H1 (cell line): ENCODE results near the gene IGLL1. TPM values are rescaled to one million over a fixed set of nuclear protein-coding genes. Genes with fewer than 3 reads are reported as not detected.

Experiments
- HDAC6 ChIP-seq: IDR thresholded peaks from one replicate; pipeline ENCODE4 v1.7.1; 2012; ENCODE audit warnings: low read depth, mild to moderate bottlenecking, inconsistent platforms, low read length, moderate library complexity
- ZNF274 ChIP-seq: IDR thresholded peaks from 2 replicates; pipeline ENCODE4 v1.7.0; 2012; ENCODE audit warnings: low read length, borderline replicate concordance; ENCODE audit errors: extremely low read depth
- polyA plus RNA-seq, 7 experiments: library from polyadenylated mRNA; depleted of rRNA in 3 of 7; stranded (reverse) in 5 of 7; unstranded in 2 of 7; fragments of >200 nt in 5 of 7; fragments of 200-250 nt in 2 of 7; gene quantifications; 1 replicate in 5 of 7; 2 replicates in 1 of 7; 4 replicates in 1 of 7; pipeline versions ENCODE4 v1.2.1 to v1.2.3, GENCODE V29; 2011 to 2013; ENCODE audit warnings: missing spikeins in 2 of 7, mixed read lengths in 2 of 7
- total RNA-seq: library from RNA; stranded (reverse); fragmentation: NEBNext Ultra II Directional; extraction: Animal tissue kit (Norgen Biotek cat#: 25700); gene quantifications from 2 replicates; pipeline ENCODE4 v1.2.1, GENCODE V29; 2021
- TF ChIP-seq, protein P1 (sequence below): IDR thresholded peaks from 2 replicates; pipeline ENCODE4 v1.6.1; 2012; ENCODE audit warnings: inconsistent platforms
- TF ChIP-seq, protein P2 (sequence below): fragments of 300-600 bp; sonication (generic); IDR thresholded peaks from 2 replicates; pipeline ENCODE4 v1.7.1; 2012; ENCODE audit warnings: low read length, moderate library complexity, mild to moderate bottlenecking, inconsistent platforms; ENCODE audit not compliant: insufficient replicate concordance

The IGLL1 gene
- total and polyA plus RNA-seq, 2 of the 8 experiments (the other 6 are each of a cell fraction or from before 2014, with no cell fraction given): not detected

DNA sequence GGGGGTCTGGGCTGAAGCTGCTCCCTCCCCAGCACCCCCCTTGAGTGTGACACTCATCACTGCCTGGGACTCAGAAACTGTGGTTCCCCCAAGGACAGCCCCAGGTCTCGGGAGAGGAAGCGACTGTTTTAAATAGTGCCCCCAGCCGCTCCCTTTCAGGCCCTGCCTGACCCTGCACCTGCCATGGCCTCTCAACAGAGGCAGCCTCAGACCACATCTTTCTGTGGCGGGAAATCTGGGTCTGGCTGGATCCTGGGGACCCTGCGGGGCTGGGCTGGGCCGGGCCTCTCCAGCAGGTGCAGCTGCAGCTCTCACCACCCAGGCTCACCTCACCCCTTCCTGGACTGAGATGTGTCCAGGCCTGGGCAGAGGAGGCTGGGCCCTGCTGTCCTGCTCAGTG, 3.7 kb upstream of the IGLL1 start (continued):
- TF ChIP-seq, protein P1, sequence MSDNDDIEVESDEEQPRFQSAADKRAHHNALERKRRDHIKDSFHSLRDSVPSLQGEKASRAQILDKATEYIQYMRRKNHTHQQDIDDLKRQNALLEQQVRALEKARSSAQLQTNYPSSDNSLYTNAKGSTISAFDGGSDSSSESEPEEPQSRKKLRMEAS: no peak
- TF ChIP-seq ZNF274 (no peak), HDAC6 (no peak)
- TF ChIP-seq, protein P2, sequence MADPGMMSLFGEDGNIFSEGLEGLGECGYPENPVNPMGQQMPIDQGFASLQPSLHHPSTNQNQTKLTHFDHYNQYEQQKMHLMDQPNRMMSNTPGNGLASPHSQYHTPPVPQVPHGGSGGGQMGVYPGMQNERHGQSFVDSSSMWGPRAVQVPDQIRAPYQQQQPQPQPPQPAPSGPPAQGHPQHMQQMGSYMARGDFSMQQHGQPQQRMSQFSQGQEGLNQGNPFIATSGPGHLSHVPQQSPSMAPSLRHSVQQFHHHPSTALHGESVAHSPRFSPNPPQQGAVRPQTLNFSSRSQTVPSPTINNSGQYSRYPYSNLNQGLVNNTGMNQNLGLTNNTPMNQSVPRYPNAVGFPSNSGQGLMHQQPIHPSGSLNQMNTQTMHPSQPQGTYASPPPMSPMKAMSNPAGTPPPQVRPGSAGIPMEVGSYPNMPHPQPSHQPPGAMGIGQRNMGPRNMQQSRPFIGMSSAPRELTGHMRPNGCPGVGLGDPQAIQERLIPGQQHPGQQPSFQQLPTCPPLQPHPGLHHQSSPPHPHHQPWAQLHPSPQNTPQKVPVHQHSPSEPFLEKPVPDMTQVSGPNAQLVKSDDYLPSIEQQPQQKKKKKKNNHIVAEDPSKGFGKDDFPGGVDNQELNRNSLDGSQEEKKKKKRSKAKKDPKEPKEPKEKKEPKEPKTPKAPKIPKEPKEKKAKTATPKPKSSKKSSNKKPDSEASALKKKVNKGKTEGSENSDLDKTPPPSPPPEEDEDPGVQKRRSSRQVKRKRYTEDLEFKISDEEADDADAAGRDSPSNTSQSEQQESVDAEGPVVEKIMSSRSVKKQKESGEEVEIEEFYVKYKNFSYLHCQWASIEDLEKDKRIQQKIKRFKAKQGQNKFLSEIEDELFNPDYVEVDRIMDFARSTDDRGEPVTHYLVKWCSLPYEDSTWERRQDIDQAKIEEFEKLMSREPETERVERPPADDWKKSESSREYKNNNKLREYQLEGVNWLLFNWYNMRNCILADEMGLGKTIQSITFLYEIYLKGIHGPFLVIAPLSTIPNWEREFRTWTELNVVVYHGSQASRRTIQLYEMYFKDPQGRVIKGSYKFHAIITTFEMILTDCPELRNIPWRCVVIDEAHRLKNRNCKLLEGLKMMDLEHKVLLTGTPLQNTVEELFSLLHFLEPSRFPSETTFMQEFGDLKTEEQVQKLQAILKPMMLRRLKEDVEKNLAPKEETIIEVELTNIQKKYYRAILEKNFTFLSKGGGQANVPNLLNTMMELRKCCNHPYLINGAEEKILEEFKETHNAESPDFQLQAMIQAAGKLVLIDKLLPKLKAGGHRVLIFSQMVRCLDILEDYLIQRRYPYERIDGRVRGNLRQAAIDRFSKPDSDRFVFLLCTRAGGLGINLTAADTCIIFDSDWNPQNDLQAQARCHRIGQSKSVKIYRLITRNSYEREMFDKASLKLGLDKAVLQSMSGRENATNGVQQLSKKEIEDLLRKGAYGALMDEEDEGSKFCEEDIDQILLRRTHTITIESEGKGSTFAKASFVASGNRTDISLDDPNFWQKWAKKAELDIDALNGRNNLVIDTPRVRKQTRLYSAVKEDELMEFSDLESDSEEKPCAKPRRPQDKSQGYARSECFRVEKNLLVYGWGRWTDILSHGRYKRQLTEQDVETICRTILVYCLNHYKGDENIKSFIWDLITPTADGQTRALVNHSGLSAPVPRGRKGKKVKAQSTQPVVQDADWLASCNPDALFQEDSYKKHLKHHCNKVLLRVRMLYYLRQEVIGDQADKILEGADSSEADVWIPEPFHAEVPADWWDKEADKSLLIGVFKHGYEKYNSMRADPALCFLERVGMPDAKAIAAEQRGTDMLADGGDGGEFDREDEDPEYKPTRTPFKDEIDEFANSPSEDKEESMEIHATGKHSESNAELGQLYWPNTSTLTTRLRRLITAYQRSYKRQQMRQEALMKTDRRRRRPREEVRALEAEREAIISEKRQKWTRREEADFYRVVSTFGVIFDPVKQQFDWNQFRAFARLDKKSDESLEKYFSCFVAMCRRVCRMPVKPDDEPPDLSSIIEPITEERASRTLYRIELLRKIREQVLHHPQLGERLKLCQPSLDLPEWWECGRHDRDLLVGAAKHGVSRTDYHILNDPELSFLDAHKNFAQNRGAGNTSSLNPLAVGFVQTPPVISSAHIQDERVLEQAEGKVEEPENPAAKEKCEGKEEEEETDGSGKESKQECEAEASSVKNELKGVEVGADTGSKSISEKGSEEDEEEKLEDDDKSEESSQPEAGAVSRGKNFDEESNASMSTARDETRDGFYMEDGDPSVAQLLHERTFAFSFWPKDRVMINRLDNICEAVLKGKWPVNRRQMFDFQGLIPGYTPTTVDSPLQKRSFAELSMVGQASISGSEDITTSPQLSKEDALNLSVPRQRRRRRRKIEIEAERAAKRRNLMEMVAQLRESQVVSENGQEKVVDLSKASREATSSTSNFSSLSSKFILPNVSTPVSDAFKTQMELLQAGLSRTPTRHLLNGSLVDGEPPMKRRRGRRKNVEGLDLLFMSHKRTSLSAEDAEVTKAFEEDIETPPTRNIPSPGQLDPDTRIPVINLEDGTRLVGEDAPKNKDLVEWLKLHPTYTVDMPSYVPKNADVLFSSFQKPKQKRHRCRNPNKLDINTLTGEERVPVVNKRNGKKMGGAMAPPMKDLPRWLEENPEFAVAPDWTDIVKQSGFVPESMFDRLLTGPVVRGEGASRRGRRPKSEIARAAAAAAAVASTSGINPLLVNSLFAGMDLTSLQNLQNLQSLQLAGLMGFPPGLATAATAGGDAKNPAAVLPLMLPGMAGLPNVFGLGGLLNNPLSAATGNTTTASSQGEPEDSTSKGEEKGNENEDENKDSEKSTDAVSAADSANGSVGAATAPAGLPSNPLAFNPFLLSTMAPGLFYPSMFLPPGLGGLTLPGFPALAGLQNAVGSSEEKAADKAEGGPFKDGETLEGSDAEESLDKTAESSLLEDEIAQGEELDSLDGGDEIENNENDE: no peak
